ENCODE results near the gene DNAH9. TPM values are rescaled to one million over a fixed set of nuclear protein-coding genes. Genes with fewer than 3 reads are reported as not detected.

DNAH9 gene
- total and polyA plus RNA-seq, 2 of the 8 experiments (the other 6 are each of a cell fraction or from before 2014, with no cell fraction given), result 0.21 to 0.86 TPM

- Histone ChIP-seq H3K18ac (ENCODE audit: extremely low read depth, low read length) (no peak overlapping the region), H3K27ac (ENCODE audit: low read depth, low read length) (no peak overlapping the region)
- CTCF ChIA-PET (ENCODE audit: partially characterized antibody), result interaction anchor here (0.7 to 1.2 kb wide), 3 partner anchors 14 to 174 kb away, joined by 3 read pairs; no protein-coding TSS in a partner anchor
These were observed 32.7 kb upstream of the DNAH9 start for GRCh38 chr17:11565591-11565990.

More at GRCh38 chr17:11565591-11565990, 32.7 kb upstream of the DNAH9 start:
- WGBS, 2 experiments (ENCODE audit: extremely low coverage in 1 of 2, insufficient coverage in 1 of 2, insufficient read length in 1 of 2, insufficient replicate concordance in 2 of 2, low coverage in 1 of 2, low lambda C conversion rate in 2 of 2, missing lambda C conversion rate in 1 of 2), result 90% methylated on average over 4 of the region's 4 CpGs; no CpG with 5 or more reads in 1 of the 2 experiments
- H2AK5ac ChIP-seq (ENCODE audit: low read depth, low read length), result no peak overlapping the region
- no peaks in the 10 kb centered on the region for H3K79me2 ChIP-seq (ENCODE audit: control insufficient read depth in 1 of 2, insufficient read depth in 2 of 2, low read length in 2 of 2)
- H3K4ac ChIP-seq (replicated peaks; ENCODE audit: insufficient read length, low read depth, low read length), result no peak overlapping the region
- H3K14ac ChIP-seq (ENCODE audit: insufficient read length), result no peak overlapping the region
- H3K23ac ChIP-seq (ENCODE audit: insufficient read length), result no peak overlapping the region
- H2BK15ac ChIP-seq (ENCODE audit: low read length), result no peak overlapping the region
- no peaks in the 10 kb centered on the region for H3K4me1 ChIP-seq (replicated peaks in 1 of 4; ENCODE audit: control insufficient read depth in 3 of 4, insufficient read depth in 4 of 4, low read length in 3 of 4)
- H4K5ac ChIP-seq (ENCODE audit: insufficient read length, low read depth, low read length), result no peak overlapping the region
- no peaks in the 10 kb centered on the region for H3K79me1 ChIP-seq (ENCODE audit: low read depth, low read length)
- no peaks in the 10 kb centered on the region; the same call in 1 of the 2 replicates for H3K23me2 ChIP-seq (ENCODE audit: low read depth, low read length)
- no peak overlapping the region for H2BK120ac ChIP-seq (replicated peaks; ENCODE audit: low read depth, low read length)
- H3K4me2 ChIP-seq (ENCODE audit: insufficient read depth in 1 of 2, low read depth in 2 of 2, low read length in 2 of 2), result no peak overlapping the region
- H3K36me3 ChIP-seq (ENCODE audit: control insufficient read depth in 2 of 4, insufficient read depth in 4 of 4, low read length in 3 of 4), result no peaks in the 10 kb centered on the region
- H3K27me3 ChIP-seq (replicated peaks in 1 of 4; ENCODE audit: control insufficient read depth in 3 of 4, extremely low read depth in 1 of 4, insufficient read depth in 3 of 4, low read length in 3 of 4), result no peaks in the 10 kb centered on the region
- H3K4me3 ChIP-seq (ENCODE audit: extremely low read depth in 1 of 4, insufficient read depth in 2 of 4, low read depth in 3 of 4, low read length in 4 of 4), result no peak overlapping the region
- no peak overlapping the region for H4K91ac ChIP-seq (replicated peaks; ENCODE audit: insufficient read length, low read length)
- H2BK5ac ChIP-seq (ENCODE audit: low read depth, low read length), result no peak overlapping the region
- H2BK12ac ChIP-seq (ENCODE audit: low read depth, low read length), result no peak overlapping the region
- no peak overlapping the region for H2AFZ ChIP-seq (ENCODE audit: low read length)
- no peak overlapping the region for H2BK20ac ChIP-seq (ENCODE audit: low read length)
- FAIRE-seq (no peak), DNase-seq (ENCODE audit: low read depth in 1 of 2, low spot score in 2 of 2) (no peak)
- no peak overlapping the region for H3K9ac ChIP-seq (replicated peaks in 1 of 4; ENCODE audit: extremely low read depth in 1 of 4, low read depth in 3 of 4, low read length in 3 of 4)
- POLR2A ChIA-PET (ENCODE audit: partially characterized antibody), result no interaction called here
- no peak overlapping the region for H3K56ac ChIP-seq (replicated peaks; ENCODE audit: insufficient read length, low read depth, low read length)
- H4K20me1 ChIP-seq (replicated peaks in 1 of 2; ENCODE audit: control insufficient read depth in 1 of 2, insufficient read depth in 2 of 2, low read length in 2 of 2), result no peaks in the 10 kb centered on the region
- TF ChIP-seq MAFK (IDR thresholded peaks at IDR 0.05; ENCODE audit: low read depth, low read length), result no peak
- no peak for TF ChIP-seq JUN (IDR thresholded peaks at IDR 0.05; ENCODE audit: low read depth, low read length)
- no peak for TF ChIP-seq SIX5 (IDR thresholded peaks at IDR 0.05; ENCODE audit: low read depth, low read length)
- no peak for TF ChIP-seq GABPA (IDR thresholded peaks at IDR 0.05; ENCODE audit: borderline replicate concordance, insufficient read depth, low read length)
- TF ChIP-seq SRF (IDR thresholded peaks at IDR 0.05; ENCODE audit: low read depth, low read length), result no peak
- TF ChIP-seq POLR2A (IDR thresholded peaks at IDR 0.05; ENCODE audit: control extremely low read depth in 1 of 2, low read depth in 2 of 2, low read length in 2 of 2), result no peak
- TF ChIP-seq ATF3 (IDR thresholded peaks at IDR 0.05; ENCODE audit: insufficient read depth, low read depth, low read length), result no peak
- TF ChIP-seq RNF2 (IDR thresholded peaks at IDR 0.05; ENCODE audit: borderline replicate concordance, low read depth, low read length, missing control alignments, poor library complexity, severe bottlenecking), result no peak
- no peak for TF ChIP-seq HDAC2 (IDR thresholded peaks at IDR 0.05; ENCODE audit: borderline replicate concordance in 1 of 2, low read depth in 2 of 2, low read length in 2 of 2)
- no peak for TF ChIP-seq CHD2 (IDR thresholded peaks at IDR 0.05; ENCODE audit: low read length)
- no peak for TF ChIP-seq CREB1 (IDR thresholded peaks at IDR 0.05)
- no peak overlapping the region for H4K8ac ChIP-seq (ENCODE audit: extremely low read depth, insufficient read depth, low read length)
- H3K9me3 ChIP-seq (ENCODE audit: insufficient read depth in 2 of 2, low read depth in 1 of 2, low read length in 1 of 2), result no peaks in the 10 kb centered on the region

Data from H1 (cell line).